Measurements from ENCODE around the gene NOTCH1. TPM values are rescaled to one million over a fixed set of nuclear protein-coding genes. Genes with fewer than 3 reads are reported as not detected.

NOTCH1 gene
- total and polyA plus RNA-seq, 2 of the 13 experiments (the other 11 are each of a cell fraction or from before 2014, with no cell fraction given) = 0.09 to 0.35 TPM

DNA sequence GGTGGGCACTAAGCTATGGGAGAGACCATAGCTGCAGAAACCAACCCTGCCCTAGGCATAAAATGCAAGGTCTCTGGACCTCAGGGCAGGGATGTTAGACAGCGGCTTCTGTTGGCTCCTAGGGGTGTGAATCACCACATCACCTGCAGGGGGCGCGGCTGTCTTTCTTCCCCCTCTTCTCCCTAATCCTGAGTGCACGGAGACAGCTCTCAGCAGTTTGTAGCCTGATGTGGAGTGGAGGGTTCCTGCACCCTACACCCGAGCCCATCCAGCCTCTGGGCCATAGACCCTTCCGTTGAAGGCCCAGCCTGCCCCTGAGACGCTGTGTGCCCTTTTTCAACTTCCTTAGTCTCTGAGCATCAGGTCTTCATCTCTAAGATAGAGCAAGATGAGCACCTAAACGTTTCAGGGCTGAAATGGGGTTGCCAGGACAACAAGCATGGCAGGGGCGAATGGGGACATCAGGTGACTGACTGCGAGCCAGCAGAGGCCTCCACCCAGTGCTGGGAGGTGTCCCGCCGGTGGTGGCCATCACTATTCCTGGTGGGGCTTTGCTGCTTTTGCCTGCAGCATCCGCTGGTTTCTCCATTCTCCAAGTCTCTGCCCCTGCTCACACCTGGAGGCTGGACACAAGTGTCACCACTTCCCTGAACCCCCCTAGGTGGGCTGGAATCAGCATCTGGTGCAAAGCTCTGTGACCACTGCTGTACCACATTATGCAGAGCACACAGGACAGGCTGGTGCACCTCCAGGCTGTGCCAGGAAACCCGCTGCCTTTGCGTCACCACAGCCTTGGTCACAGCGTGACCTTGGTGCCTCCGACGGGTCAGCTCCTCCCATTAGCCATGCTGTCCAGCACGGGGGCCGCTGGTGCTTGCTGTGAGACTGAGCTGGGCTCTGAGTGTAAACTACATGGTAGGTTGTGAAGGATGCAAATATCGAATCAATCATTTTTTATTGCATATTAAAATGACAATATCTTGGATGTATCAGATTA, 60.5 kb downstream of the NOTCH1 start (continued):
- TF ChIP-seq, protein P1, sequence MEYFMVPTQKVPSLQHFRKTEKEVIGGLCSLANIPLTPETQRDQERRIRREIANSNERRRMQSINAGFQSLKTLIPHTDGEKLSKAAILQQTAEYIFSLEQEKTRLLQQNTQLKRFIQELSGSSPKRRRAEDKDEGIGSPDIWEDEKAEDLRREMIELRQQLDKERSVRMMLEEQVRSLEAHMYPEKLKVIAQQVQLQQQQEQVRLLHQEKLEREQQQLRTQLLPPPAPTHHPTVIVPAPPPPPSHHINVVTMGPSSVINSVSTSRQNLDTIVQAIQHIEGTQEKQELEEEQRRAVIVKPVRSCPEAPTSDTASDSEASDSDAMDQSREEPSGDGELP (IDR thresholded peaks at IDR 0.05; ENCODE audit: borderline replicate concordance, low read depth) = 0 out of 2 replicates have a peak, but pooled peaks have one; percentile 11
- TF ChIP-seq RNF2 (conservative IDR thresholded peaks at IDR 0.05; ENCODE audit: low read depth) = 0 out of 2 replicates have a peak, but pooled peaks have one; percentile 1
- peak; percentile 22; the same call in 1 of the 2 replicates for TF ChIP-seq MYC (CRISPR knock-in tag; IDR thresholded peaks at IDR 0.05; ENCODE audit: borderline replicate concordance)
- TF ChIP-seq FOXA3 (CRISPR knock-in tag; IDR thresholded peaks at IDR 0.05) = peak; percentile 32; the same call in 1 of the 2 replicates
- TF ChIP-seq BHLHE40 (IDR thresholded peaks at IDR 0.05; ENCODE audit: low read length) = peak; percentile 12; the same call in 1 of the 2 replicates
- peak; percentile 17; the same call in 1 of the 2 replicates for TF ChIP-seq KDM2A (CRISPR knock-in tag; IDR thresholded peaks at IDR 0.05; ENCODE audit: borderline replicate concordance, low read depth)
- TF ChIP-seq ZNF788 (CRISPR knock-in tag; IDR thresholded peaks at IDR 0.05; ENCODE audit: borderline replicate concordance) = peak; percentile 67; the same call in 1 of the 2 replicates
- TF ChIP-seq HNF4G (IDR thresholded peaks at IDR 0.05; ENCODE audit: borderline replicate concordance, low read depth, low read length) = no peak
- TF ChIP-seq HNF4G (CRISPR knock-in tag; IDR thresholded peaks at IDR 0.05; ENCODE audit: borderline replicate concordance, low read depth) = 0 out of 2 replicates have a peak, but pooled peaks have one; percentile 17
- TF ChIP-seq ESRRA (CRISPR knock-in tag; IDR thresholded peaks at IDR 0.05; ENCODE audit: low read depth) = peak; percentile 68; the same call in 1 of the 2 replicates
- TF ChIP-seq ZBTB21 (CRISPR knock-in tag; IDR thresholded peaks at IDR 0.05) = peak; percentile 58; the same call in 1 of the 2 replicates
- peak; percentile 23; the same call in 1 of the 2 replicates for TF ChIP-seq HMG20A (CRISPR knock-in tag; IDR thresholded peaks at IDR 0.05; ENCODE audit: borderline replicate concordance)
- 0 out of 2 replicates have a peak, but pooled peaks have one; percentile 47 for TF ChIP-seq CAMTA2 (CRISPR knock-in tag; IDR thresholded peaks at IDR 0.05; ENCODE audit: borderline replicate concordance)
- TF ChIP-seq CREM (IDR thresholded peaks at IDR 0.05) = 0 out of 2 replicates have a peak, but pooled peaks have one; percentile 27
- TF ChIP-seq CREM (CRISPR knock-in tag; IDR thresholded peaks at IDR 0.05) = no peak
- TF ChIP-seq GATAD2A (CRISPR knock-in tag; IDR thresholded peaks at IDR 0.05) = peak; percentile 41
- TF ChIP-seq HOXA3 (CRISPR knock-in tag; IDR thresholded peaks at IDR 0.05) = peak; percentile 33; the same call in 1 of the 2 replicates
- TF ChIP-seq TBX2 (CRISPR knock-in tag; IDR thresholded peaks at IDR 0.05; ENCODE audit: borderline replicate concordance) = 0 out of 2 replicates have a peak, but pooled peaks have one; percentile 15
- TF ChIP-seq, protein P2, sequence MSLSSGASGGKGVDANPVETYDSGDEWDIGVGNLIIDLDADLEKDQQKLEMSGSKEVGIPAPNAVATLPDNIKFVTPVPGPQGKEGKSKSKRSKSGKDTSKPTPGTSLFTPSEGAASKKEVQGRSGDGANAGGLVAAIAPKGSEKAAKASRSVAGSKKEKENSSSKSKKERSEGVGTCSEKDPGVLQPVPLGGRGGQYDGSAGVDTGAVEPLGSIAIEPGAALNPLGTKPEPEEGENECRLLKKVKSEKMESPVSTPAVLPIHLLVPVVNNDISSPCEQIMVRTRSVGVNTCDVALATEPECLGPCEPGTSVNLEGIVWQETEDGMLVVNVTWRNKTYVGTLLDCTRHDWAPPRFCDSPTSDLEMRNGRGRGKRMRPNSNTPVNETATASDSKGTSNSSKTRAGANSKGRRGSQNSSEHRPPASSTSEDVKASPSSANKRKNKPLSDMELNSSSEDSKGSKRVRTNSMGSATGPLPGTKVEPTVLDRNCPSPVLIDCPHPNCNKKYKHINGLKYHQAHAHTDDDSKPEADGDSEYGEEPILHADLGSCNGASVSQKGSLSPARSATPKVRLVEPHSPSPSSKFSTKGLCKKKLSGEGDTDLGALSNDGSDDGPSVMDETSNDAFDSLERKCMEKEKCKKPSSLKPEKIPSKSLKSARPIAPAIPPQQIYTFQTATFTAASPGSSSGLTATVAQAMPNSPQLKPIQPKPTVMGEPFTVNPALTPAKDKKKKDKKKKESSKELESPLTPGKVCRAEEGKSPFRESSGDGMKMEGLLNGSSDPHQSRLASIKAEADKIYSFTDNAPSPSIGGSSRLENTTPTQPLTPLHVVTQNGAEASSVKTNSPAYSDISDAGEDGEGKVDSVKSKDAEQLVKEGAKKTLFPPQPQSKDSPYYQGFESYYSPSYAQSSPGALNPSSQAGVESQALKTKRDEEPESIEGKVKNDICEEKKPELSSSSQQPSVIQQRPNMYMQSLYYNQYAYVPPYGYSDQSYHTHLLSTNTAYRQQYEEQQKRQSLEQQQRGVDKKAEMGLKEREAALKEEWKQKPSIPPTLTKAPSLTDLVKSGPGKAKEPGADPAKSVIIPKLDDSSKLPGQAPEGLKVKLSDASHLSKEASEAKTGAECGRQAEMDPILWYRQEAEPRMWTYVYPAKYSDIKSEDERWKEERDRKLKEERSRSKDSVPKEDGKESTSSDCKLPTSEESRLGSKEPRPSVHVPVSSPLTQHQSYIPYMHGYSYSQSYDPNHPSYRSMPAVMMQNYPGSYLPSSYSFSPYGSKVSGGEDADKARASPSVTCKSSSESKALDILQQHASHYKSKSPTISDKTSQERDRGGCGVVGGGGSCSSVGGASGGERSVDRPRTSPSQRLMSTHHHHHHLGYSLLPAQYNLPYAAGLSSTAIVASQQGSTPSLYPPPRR (CRISPR knock-in tag; IDR thresholded peaks at IDR 0.05; ENCODE audit: borderline replicate concordance) = 0 out of 2 replicates have a peak, but pooled peaks have one; percentile 17
- TF ChIP-seq KDM1A (CRISPR knock-in tag; IDR thresholded peaks at IDR 0.05) = peak; percentile 30; the same call in 1 of the 2 replicates
- TF ChIP-seq SALL2 (CRISPR knock-in tag; IDR thresholded peaks at IDR 0.05) = no peak
- peak; percentile 68 for TF ChIP-seq NR2F6 (IDR thresholded peaks at IDR 0.05)
- TF ChIP-seq NR2F6 (CRISPR knock-in tag; IDR thresholded peaks at IDR 0.05) = peak; percentile 87
- no peak for TF ChIP-seq ZBTB8A (CRISPR knock-in tag; IDR thresholded peaks at IDR 0.05; ENCODE audit: borderline replicate concordance, low read depth)
